Stimulated activated CD4-positive, alpha-beta T cell treated with anti-CD3 and anti-CD28 coated beads, Interleukin-2, amount 100 ng/mL, for 48 hours (primary cell): ENCODE results near the gene RAP1A.
A peak's percentile ranks its signal among the peaks of the same experiment; 100 is the strongest.

ENCODE experiments used
- DNase-seq, 2 donors: peaks; one replicate each; pipeline ENCODE4 v3.0.0-alpha.2; 2020

The RAP1A gene

DNA sequence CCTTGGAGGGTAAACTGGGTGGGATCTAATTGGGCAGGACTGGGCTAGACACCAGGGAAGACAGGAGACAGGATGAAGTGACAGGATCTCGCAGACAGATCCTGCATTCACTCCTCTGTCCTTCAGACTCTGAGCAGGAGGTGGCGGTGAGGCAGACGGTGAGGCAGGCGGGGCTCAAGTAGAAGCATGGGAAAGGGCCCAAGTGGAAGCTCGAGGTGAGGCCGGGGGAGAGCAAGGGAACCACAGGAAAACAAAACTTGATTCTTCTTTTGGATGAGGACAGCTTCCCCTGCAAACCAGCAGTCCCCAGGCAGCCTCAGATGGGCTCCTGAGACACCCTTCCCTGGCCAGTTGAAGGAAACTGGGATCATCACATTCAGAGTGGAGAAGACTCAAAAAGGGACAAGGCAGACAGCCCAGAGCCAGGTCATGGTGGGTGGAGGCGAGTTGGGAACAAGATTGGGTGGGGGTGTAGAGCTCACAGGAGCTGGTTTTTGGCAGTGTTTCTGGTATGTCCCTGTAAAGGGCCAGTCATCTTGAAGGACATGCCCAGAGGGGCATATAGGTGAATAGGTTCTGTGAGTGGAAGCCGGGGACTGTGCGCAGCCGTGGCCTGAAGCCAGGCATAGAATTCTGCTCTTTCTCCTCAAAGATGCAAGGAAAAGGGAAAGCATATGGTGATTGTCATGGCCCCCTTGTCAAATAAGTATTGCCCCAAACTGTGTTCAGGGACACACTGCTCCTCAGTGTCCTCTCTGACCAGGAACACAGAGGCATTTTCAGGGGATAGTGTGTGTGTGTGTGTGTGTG, 101.6 kb downstream of the RAP1A start:
- DNase-seq, result no peak

DNA sequence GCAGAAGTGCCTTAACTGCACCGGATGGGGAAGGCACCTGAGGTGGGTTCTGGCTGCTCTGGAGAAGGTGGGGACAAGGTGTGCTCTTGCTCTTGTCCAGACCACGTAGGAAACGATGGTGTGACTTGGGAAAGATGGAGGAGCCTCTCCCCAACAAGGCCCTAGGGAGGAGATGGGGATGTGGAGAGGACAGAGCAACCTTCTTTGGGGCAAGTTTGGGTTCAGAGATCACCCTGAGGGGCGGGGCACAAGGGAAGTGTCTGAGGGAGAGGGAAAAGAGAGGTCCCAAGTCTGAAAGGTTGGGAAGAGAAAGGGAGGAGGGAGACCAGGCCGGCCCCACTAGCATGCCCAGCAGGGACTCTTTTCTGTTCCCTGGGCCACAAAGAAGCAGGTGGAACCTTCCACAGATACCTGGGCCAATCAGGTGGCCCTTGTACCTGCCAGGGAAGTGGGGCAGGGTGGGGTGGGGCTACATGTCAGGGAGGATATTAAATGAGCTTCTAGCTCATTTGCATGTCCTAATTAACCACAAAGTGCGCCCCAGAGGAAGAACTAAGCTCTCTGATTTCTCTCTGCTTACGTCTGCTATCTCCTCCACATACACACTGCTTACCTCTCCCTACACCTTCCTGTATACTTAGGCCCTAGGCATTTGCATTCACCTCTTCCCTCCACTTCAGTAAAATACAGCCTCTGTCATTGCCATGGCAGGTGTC, 103.7 kb downstream of the RAP1A start:
- DNase-seq, result no peak

DNA sequence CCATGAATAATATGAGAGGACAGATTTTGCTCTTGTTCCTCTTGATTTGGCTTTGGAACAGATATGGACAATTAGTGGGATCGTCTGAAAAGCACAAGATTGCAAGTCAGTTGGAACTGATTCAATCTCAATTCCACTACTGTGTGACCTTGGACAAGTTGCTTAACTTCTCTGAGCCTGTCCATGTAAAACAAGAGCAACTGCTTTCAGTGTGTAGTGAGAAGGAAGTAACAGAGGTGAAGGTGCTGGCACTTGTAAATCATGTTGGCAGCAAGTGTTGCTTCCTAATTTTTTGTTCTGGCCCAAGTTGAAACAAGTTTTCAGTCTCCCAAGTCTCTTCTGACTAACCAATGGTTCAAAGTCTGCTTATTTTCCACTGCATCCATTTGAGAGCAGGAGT, 104.3 kb downstream of the RAP1A start:
- DNase-seq, result no peak

DNA sequence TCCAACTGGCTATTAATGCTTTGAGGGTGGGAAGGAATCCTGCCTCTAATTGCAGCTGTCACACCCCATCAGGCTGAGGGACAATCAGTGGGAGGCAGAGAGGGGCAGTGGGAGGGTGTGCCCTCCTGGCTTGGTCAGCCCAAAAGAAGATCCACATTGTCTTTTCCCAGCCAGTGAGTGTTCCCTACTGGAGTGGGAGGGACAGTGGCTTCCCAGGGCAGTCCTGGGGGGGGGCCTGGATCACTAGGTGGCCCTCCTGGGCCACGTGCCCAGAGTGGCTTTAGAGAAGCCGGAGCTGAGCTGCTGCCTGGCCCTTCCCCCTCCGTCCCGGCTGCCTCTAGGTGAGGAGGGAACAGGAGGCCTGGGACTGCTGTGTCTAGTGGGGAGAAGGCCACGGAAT, 105.6 kb downstream of the RAP1A start:
- DNase-seq, result no peak

DNA sequence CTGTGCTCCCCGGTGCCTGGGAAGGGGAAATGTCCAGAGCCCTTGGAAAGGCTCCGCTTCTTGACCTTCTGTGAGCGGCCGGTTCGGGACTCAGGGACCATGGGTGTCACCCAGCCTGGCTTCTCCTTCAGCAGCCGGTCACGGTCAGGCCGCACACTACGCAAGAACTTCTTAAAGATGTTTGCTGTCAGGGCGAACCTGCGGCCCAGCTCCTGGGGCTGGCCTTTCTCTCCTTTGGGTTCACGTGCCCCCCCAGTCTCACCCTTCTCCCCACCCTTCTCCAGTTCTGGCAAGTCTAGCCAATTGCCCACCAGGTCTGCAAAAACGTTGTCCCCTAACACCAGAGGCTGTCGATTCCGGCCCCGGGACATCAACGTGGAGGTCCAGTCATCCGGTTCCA, 107.5 kb downstream of the RAP1A start:
- DNase-seq, result no peak

DNA sequence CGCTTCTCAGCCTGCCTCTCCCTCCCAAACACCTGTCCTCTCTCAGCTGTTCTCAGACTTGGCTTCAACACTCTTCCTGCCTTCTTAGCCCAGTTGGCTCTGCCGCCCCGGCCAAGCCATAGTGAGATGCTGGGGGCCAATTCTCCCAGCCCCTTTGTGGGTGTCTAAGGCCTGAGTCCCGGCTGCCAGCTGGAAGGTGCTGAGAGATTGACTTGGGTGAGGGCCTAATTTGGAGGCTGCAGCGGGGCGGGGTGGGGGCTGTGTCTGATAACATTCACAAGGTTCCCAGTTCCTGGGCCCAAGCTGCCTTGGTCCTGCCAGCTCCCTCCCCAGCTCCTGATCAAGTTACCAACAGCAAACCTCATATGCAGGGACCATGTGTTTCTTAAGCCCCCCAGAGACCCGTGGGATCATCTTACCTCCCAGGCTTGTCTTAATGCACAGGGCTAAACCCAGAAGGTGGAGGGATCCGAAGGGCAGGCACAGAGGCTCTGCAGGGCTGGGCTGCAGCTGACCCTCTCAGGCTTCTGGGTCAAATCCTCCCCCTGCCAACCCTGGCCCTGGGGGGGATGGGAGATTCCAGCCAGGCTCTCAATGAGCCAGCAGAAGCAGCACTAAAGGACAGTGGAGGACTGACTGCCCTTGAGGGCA, 109.8 kb downstream of the RAP1A start:
- no peak for DNase-seq

DNA sequence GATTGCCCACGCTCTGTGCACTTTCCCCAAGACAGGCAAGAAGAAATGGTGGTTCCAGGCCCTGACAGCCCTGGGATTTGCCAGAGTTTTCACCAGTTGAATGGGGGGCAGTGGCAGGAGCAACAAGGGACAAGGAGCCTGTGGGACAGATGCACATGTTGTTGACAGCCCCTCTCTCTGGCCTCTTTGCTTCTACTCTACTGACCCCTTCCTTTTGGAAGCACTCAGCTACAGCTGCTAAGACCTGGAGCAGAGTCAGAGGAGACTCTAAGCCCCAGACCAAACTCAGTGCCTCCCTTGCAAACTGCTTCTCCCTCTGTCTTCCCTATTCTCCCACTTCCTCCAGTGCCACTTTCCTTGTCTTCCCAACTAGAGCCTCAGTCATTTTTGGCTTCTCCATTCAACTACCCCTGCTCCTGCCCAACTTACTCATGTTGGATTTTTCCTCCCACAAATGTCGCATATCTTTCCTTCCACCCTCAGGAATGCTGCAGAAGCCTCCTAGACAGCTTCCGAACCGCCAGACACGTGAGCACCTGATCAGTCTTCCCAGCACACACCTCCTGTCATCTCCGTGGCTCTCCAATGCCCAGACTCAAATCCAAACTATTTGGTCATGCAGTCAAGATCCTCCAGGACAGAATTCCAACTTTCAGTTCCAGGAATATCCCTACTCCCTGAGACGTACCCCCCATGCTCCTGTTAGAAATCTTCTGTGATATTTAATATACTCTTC, 110.5 kb downstream of the RAP1A start:
- DNase-seq, result no peak

DNA sequence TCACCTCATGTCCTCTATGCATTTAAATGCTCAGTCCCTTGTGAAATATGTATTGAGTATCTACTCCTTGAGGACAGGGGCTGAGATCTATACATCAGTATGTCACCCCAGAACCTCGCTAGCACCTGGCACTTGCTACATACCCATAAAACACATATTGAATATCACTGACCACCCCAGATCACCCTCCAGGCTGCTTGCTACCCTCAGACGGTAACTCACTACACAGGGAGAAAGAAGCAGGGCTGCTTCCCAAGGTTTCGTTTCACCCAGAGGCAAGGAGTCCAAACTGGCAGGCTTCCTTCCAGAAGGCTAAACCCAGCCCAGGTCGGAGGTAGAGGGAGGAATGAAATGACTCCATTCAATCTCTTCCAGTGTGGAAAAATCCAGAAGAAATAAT, 111.1 kb downstream of the RAP1A start:
- no peak for DNase-seq

DNA sequence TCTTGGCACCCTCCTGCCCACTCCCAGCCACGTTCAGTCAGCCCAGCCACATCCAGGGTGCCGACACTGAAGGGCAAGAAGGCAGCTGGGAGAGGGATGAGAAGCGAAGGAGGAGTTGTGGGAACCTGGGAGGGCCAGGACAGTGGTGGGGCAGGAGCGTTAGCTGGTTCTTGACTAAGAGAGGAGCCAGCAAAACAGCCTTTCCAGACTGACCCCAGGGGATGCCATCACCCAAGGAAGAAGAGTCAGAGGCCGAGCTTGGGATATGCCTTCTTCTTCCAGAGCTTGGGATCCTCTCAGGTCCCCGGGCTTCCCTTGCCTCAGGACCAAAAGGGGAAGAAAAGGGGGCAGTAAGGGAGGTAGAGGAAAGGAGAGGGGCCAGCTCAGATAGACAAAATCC, 112.4 kb downstream of the RAP1A start:
- DNase-seq, result no peak

DNA sequence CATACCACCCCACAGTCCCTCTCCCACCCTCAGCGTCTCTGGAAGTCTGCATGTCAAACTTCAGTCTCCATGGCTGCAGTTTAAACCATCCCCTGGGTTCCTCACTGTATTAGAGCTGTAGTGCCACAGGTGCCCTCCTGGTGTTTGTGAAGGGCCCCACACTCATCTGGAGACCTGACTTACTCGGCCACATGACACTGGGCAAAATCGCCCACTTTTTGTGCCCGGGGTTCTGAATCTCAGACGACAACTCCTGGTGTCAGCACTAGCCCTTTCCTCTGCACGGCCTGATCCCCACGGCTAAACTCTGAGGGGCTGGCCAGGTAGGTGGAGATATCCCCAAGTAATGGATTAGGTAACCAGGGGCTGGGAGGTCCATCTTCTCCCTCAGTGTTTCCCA, 113.1 kb downstream of the RAP1A start:
- DNase-seq, result no peak

DNA sequence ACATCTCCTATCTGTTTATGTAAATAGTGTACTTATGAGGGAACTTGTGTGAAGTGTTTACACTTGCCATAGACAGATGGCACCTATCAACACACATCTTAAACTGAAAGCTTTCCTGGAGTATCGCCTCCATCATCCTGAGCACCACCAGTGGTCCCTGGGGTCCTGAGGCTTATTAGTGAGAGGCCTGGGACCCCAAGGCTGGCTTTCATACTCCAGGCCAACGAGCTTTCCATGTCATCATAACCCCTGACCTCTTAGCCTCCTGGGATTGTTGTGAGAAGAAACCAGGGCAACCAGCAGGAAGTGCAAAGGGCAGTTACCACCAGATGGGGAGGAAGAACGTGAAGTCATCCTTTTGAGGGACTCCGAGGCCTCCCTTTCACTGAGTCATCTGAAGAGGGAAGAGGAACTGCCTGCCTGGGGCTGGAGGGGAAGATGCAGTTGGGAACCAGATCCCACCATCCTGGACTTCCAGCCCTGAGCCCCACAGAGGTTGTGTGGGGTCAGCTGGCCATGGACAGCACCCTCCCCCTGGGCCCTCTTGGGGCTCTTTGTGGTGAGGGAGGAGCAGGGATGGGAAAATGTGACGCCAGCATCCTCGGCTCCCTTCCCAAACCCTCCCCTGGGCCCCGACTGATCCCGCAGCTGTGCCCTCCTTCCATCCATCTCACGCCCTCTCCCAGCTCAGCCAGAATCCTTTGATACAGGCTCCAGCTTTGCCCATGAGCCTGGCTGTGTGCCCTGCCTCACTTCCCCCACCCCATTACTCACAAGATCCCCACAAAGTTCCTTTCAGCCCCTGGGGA, 113.8 kb downstream of the RAP1A start:
- DNase-seq, result no peak

DNA sequence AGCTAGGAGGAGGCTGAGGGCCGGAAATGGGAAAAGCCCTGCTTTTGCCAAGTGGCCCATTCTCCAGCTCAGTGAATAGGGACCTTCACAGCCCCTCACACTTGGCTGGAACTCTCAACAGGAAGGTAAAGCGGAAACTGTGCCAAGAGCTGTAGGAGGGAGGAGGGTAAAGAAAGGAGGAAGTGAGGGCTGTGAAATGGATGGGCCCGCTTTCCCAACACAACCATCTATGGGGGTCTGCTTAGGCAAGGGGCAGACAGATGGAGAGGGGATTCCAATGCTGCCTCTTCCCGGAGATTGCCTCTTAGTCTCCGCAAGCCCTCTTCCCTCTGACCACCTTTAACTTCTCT, 114.4 kb downstream of the RAP1A start:
- no peak for DNase-seq

DNA sequence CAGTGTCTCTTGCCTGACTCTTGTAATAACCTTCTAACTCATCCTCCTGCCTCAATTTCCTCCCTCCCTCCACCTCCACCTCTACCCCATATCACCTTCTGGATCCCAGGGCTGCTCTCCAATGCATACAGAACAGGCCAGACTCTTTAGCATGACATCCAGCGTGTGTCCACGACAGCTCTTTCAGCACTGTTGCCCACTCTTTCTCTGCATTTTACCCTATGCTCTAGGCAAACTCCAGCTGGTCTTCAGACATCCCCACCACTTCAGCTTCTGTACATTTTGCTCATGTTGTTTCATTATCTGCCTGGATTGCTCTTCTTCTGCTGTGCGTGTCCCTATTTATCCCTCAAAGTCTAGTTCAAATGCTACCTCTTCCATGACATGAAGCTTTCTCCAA, 114.8 kb downstream of the RAP1A start:
- no peak for DNase-seq

DNA sequence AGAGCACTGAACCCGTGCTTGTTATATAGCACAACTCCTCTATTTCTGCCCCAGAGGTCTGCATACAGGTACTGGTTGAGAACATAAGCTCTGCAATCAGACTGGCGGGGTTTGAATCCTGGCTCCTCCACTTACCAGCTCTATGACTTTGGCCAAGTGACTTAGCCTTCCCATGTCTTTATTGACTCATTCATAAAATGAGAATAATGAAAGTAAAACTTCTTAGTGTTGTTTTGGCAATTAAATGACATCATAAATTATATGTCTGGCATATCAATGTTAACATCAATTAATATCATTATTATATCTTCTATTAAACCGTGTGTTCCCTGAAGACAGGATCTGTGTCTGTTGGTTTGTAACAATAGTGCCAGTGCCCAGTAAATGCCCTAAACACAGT, 115.3 kb downstream of the RAP1A start:
- no peak for DNase-seq

DNA sequence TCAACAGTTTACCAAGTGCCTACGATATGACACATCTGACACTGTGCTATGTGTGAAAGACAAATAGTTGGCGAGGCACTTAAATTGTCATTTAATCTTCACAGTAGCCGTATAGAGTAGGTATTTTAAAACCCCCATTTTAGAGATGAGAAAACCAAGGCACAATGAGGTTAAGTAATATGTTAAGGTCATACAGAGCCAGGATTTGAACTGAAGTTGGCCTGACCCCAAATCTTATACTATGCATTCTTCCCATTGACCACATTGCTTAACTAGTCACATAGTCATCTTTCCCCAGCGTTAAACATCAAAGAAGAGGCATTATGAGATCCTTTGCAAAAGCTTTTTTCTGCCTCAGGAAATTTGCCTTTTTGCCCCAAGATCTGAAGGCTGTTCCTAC, 115.7 kb downstream of the RAP1A start:
- DNase-seq, result no peak

DNA sequence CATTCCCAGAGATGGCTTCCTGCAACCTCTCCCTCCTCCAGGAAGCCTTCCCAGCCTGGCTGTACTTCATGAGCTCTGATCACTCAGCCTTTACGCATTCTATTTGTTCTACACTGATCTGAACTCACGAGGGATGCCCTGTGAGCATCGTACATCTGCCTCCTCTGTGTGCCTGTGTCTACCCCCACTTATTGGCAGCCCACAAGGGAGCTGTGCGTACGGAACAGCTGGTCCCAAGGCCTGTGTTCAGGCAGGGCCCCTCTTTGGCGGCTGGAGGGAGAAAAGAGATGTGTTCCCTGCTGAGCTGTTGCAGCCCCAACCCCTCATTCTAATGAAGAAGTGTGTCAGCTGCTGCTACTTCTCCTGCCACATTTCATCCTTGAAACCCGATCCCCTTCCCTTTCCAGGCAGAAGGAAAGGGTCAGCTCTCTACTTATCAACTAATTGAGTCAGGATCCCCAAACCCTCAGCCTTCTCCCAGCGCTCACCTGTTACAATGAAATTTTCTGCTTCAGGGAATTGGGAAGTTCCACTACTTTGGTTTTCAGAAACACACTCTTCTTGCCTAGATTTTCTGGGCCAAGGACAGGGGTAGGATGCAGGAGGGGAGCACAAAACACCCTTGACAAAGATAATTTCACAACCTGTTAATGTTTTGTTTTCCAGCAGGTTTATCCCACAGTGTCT, 116.4 kb downstream of the RAP1A start:
- no peak for DNase-seq

DNA sequence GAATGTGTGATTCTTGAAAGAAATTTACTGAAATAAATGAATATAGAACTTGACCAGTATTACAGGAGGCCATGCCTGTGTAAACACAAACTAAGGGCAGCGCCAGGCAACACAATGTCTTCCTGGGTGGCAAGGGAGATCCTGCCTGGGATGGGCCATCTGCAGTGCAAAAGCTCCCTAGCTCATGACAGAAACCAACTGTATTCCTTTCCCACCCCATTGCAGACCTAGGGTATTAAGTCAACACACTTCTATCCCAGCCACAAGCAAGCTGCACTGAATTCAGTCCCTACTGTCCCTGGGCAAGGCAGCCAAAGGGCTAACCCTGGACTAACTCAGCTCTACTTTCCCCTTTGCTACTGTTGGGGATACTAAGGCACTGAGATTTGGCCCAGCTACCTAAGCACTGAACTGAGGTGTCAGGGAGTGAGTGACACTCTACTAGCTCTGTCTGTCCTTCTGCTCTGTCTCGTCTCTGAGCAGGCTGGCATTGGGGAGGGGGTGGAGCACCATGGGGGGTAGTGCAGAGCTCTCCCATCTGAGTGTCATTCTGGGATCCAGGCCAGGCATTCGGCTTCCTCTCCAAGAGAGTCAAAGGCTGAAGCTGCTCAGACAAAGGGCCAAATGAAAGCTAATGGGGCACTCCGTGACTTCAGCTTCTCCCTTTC, 117.1 kb downstream of the RAP1A start:
- no peak for DNase-seq

DNA sequence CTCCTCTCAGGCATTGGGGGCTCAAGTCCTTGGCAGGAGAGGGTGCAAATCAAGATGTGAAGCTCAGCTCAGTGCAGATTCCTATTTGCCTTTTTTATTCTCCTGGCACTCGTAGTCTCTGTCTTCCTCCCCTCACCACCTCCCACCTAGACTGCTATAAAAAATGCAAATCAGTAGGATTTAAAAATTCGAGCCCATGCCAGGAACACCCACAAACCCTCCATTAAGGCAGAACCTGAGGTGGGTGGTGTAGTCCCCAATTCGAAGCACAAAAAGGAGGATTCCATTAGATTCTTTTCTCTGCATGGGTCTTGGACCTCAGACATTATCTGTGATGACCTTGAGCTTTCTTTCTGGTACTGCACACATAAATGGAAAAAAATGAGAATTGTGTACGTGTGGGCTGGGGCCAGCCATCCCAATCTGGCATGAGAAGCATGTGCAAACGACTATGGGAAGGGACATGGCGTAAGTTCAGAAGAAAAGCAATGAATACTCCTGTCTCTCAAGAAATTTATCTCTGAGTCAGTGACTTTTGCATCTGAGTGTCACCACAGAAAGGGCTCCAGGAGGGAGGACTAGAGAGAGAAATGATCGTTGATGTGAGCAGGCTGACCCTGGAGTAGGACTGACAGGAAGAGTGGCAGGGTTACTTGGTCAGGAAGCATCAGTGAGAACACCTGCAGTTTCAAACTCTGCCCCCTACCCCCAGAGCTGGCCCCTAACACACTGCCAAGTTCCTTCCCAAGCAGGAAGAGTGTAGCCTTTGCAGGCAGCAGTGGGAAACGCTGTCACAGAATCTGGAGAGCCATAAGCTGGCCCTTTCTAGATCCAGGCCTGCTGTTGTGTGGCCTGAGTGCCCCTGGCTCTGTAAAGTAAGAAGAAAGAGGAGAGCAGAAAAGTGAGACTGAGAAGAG, 117.9 kb downstream of the RAP1A start:
- no peak for DNase-seq

DNA sequence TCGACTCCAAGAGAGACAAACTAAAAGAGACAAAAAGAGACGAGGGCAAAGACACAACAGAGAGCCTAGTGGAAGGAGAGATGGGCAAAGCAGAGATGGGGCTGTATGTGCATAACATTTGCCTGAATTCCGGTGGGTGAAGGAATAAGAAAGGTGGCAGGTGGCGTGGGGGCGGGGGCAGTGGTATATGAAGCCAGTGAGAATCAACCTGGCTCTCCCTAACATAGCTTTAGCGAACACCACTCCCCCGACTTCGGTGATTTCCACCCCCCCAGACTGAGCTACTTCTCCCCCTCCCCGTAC, 118.5 kb downstream of the RAP1A start:
- DNase-seq, result no peak

DNA sequence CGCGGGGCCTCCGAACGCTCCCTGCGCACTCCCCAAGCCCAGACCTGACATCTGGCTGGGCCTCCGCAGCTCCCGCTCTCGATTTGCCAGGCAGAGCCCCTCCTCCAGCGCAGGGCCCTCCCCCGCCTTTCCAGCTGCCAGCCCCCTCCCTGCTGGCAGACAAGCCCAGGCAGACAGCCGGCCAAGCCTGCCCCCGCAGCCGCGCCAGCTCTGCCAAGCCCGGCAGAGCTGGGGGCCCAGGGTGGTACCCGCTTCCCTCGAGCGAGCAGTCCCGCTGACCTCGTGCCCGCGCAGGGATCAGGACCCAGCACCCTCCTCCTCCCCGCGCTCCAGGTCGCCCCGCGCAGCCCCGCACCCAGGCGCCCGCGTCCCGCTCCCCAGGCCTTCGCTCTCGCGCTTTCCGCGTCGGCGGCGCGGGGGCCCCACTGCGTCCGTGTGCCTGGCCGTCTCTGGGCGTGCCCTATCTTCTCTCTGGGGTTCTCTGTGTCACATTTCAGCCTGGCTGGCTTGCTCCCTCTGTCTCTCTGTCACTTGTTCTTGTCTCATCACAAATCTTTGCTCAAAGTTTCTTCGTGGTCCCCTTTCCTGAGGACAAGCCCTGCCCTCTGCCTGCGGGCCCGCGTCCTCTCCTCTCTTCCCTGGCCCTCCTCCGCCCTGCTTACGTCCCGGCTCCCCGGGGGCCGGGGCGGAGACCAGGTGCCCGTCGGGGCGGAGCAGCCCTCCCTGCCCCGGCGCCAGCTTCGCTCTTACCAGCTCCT, 119.0 kb downstream of the RAP1A start:
- peak in 1 of 2 donors; percentile 24 for DNase-seq
